ENCODE data around the gene NRCAM. TPM values are rescaled to one million over a fixed set of nuclear protein-coding genes. Genes with fewer than 3 reads are reported as not detected.

NRCAM gene
- total and polyA plus RNA-seq, 10 of the 15 experiments (the other 5 are each of a cell fraction or from before 2014, with no cell fraction given) = 0.30 to 2.0 (median 1.0) TPM

- TF ChIP-seq PKNOX1 (IDR thresholded peaks at IDR 0.05) (no peak), JUNB (IDR thresholded peaks at IDR 0.05) (peak; percentile 40; the same call in 1 of the 2 replicates), KLF5 (IDR thresholded peaks at IDR 0.05; ENCODE audit: partially characterized antibody) (no peak), USF1 (IDR thresholded peaks at IDR 0.05; ENCODE audit: borderline replicate concordance, extremely low read length, insufficient read depth, low read depth, low read length) (no peak), TCF12 (IDR thresholded peaks at IDR 0.05; ENCODE audit: low read depth, low read length) (0 out of 2 replicates have a peak, but pooled peaks have one; percentile 21), PML (IDR thresholded peaks at IDR 0.05; ENCODE audit: low read length) (no peak), ZBTB11 (CRISPR knock-in tag; IDR thresholded peaks at IDR 0.05) (no peak), FOXM1 (IDR thresholded peaks at IDR 0.05; ENCODE audit: low read depth, low read length) (no peak), SMARCA5 (IDR thresholded peaks at IDR 0.05) (no peak), ESRRA (IDR thresholded peaks at IDR 0.05; ENCODE audit: low read length) (no peak)
Measured at GRCh38 chr7:108128514-108128913, 327.7 kb downstream of the NRCAM start (continued).
